NCI-H748 treated with DMSO at 0.1 percent for 48 hours (cell line): ENCODE measurements around the gene PTPRN2.
"Not testable (repeated sequence)": the region's sequence is repeated elsewhere in the genome, so short reads cannot be mapped to it uniquely, and the experiment has no call there.

Experiments used
- DNase-seq: peaks from one replicate; lab custom pipeline; 2025; lab: John Stamatoyannopoulos, UW

The PTPRN2 gene

DNA sequence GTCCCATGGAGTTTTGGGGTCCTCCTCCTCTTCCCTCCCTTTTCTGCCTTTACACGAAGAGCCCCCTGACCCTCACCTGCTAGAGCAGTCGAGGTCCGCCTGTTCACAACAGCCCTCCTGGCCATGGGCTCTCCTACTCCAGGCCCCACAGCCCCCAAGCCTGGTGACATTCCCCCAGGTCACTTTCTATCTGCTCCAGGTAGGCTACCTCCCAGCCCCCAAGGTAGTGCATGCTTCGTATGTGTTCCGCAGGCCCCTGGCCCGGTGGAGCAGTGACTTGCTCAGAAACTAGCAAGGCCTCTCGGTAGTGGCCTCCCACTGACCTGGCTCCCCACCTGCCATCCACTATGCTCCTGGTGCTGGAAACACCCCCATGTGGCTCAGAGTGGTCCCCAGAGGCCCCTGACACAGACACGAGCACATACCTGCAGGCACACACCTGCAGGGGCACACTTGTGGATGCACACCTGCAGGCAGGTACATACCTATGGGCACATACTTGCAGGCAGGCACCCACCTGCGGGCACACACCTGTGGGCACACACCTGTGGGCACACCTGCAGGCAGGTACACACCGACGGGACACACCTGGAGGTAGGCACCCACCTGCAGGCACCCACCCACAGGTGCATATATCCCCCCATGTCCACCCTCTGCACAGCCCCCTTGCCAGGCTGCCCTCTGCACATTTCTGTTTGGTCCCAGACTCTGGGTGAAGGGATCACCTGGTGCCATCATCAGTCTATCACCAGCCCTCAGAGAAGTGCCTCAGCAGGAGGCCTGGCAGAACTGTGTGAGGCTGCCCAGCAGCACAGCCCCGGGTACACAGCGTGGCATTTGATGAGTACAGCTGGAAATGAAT lies 322.5 kb downstream of the PTPRN2 start:
- no peak for DNase-seq

DNA sequence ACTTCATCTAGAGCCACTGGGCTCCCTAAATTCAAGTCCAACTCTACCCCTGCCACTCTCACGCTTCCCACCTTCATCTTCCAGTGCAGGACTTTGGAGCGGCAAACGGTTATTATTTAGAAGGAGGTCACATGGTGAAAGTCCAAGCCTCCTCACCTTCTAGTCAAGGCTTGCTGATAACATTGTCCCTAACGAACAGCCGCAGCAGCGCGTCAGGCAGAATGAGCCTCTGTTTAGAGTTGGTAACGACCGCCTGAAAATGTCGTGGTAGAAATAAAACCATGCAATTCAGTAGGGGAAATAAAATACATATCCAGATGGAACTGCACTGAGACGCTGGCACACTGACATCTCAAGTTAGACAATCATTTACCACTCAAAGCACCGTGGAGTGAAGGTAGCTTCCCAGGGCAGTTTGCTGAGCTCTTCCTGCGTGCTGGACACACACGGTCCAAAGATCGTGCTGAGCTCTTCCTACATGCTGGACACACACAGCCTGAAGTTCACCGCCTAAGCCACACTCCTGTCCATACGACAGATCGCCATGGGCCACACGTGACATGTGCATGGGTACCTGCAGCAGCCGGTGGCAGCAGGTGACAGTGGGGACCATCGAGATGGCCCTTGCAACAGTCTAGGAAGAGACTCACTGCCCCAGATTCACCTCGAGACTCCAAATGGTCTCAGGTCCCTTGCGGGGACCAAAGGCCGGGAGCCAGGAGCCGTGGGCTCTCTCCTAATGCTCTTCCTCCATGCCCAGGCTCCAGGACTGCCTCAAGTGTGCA lies 323.5 kb downstream of the PTPRN2 start:
- DNase-seq = no peak

DNA sequence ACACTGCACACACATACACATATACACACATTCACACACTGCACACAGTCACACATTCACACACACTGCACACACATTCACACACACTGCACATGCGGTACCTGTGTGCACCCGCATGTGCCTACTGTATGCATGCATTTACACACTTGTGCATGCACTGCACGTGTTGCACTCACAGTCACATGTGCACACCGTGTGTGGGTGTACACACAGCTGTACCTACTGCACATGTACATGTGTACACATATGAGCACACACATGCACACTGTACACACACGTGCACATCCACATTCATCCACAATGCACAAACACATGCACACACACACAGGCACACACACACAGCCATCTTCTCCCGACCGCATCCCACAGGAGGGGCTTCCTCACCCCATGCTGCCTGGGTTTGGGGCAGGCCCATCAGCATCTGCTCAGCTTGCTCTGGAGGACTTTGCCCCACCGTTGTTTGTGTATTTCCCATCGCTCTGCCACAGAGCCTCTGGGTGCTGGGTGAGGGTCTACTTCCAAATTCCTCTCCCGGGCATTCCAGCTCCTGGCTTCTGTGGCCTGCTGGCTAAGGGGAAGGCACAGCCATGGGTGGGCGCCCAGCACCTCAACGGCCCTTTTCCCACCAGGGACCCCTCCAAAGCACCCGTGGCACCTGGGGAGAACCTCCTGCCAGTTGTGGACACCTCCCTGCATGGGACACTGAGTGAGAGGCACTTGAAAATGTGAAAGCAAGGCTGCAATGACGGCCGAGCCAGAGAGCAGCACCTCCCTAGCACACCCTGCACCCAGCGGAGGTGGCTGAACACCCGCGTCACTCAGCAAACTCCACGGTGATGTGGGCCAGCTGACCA lies 324.3 kb downstream of the PTPRN2 start:
- DNase-seq = no peak

DNA sequence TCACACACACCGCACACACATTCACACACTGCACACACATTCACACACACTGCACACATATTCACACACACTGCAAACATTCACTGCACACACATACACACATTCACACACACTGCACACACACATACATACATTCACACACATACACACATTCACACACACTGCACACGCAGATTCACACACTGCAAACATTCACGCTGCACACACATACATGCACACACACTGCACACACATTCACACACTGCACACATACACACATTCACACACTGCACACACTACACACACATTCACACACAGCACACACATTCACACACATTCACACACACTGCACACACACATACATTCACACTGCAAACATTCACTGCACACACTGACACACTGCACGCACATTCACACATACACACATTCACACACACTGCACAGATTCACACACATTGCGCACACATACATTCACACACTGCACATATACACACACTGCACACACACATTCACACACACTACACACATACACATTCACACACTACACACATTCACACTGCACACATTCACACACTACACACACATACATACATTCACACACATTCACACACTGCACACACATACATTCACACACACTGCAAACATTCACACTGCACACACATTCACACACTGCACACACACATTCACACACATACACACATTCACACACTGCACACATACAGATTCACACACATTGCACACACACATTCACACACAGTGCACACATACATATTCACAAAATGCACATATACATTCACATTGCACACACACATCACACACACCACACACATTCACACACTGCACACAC lies 325.1 kb downstream of the PTPRN2 start:
- DNase-seq = no peak

DNA sequence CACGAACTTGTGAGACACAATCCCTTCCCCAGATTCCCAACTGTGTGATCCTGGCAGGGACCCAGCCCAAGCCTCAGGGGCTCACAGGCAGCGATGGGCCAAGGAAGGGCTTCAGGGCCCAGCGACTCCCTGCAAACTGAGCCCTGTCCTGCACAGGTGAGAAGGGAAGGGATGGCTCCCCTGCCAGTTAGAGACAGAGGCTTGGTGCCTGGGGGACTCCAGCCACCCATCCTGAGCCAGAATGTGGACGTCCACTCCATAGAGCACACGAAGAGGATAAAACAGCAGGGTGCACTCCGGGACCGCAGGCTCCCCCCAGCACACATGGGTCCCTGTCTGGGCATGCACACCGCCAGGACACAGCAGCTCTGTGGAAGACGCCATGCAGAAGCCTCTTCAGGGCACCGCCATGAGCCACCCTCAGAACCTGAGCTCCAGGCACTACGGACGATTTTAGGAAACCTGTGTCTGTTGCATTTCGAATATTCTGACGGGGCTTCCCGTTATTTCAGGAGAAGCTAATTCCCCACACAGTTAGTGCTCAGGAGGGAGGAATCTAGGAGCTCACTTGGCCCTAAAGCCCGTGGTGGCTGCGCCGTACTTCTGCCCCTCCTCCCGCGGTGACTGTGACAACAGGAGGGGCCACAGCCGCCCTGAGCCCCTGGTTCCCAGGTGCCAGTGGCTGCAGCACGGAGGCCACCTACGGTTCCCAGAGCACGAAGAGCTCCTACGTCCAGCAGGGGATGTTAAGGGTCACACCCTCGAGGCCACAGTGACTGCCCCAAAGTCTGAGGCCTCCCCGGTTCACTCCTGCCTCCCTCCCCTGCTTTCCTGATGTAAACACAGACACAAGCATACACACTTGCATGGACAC lies 326.0 kb downstream of the PTPRN2 start:
- no peak for DNase-seq

DNA sequence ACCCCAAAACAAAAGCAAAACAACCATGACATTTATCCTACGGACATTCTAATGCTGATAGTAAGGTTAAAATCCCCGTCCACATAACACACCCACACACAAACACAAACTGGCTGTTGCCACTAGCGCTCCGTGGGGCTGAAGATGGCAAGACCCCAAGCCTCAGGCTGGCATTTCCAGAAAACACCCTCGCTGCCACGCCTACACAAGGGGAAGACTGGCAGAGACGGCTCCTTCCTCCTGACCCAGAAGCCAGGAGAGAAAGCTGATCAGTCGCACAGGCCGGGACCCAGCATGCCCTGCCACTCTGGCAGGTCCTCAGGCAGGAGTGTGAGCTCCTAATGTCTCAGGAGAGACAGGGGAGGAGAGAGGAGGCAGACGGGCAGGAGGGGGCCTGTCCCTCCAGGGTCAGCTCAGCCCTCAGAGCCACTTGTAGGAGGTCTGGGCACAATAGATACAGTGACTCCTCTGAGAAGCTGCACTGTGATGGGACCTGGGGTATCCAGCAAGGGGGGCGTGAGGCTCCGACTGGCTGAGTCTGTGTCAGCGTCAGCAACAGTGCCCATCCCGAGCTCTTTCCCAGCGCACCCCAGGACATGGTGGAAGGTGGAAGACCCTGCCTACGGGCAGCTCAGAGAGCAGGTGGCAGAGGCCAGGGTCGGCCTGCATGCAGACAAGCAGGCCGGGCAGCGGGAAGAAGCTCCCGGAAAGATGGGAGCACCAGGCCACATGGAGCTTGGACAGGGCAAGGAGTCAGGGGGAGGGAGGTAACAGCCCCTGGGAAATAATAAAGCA lies 326.9 kb downstream of the PTPRN2 start:
- no peak for DNase-seq

DNA sequence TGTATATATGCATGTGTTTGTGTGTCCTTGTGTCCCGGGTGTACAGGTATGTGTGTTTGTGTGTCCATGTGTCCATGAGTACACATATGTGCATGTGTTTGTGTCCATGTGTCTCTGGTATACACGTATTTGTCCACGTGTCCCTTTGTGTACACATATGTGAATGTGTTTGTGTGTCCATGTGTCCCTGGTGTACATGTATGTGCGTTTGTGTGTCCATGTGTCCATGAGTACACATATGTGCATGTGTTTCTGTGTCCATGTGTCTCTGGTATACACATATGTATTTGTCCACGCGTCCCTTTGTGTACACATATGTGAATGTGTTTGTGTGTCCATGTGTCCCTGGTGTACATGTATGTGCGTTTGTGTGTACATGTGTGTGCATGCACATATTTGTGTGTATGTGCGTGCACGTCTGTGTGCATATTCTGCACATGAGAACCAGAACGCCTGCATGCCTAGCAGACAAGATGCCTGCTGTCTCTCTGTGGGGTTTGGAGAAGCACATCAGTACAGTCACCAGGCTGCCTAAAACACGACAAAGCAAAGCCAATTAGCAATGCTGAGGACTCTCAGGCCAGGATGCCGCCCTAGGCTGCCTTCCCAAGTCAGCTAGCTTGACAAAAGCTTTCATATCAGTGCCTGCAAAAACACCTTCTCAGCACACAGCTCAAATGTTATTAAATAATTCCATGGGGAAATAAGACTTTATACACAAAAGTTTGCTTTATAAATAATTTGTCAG lies 327.8 kb downstream of the PTPRN2 start:
- DNase-seq = no peak

DNA sequence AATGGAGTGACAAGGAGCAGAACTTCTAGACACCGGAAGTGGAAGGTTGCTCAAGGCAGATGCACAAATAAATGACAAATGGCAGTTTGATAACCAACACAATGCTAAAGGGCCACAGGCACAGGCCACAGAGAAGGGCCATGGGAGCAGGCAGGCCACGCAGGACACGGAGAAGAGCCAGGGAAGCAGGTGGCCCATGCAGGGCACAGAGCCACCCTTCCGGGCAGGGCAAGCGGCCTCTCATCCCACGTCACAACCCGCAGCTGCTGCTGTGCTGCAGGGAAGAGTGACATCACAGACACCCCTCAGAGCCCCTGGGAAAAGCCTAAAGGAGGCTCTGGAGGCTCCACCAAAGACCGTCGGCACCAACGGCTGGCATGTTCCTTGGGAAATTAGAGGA lies 328.5 kb downstream of the PTPRN2 start:
- DNase-seq = no peak

DNA sequence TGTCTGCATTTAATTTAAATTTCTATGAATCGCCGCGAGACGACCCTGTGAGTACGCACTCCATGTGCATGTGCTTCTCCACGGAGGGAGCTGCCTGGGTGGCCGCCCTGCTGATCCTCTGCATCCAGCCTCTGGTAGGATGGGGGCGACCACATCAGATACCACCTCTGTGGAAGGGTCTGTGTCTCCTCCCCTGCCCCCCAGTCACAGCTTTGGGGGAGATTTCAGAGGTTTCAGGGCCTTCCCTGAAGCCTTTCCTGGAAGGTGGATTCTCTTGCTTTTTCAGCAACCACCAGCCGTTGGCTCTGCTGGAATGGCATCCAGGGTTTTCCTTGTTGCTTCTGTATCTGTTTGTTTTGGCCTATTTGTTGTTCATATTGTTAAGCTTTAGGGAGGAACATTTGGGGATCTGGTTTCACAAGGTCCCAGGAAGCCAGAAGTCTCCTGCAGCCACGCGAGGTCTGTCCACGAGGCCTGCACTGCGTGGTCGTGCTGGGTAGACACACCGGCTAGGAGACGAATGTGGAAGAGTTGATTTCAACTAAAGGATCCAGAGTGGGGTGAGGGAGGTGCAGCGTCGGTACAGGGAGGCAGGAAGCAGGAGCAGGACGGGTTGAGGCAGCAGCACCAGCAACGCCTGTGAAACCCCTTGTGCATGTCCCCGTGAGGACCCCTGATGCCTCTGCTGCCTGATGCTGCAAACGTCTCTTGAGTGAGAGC lies 329.1 kb downstream of the PTPRN2 start:
- no peak for DNase-seq

DNA sequence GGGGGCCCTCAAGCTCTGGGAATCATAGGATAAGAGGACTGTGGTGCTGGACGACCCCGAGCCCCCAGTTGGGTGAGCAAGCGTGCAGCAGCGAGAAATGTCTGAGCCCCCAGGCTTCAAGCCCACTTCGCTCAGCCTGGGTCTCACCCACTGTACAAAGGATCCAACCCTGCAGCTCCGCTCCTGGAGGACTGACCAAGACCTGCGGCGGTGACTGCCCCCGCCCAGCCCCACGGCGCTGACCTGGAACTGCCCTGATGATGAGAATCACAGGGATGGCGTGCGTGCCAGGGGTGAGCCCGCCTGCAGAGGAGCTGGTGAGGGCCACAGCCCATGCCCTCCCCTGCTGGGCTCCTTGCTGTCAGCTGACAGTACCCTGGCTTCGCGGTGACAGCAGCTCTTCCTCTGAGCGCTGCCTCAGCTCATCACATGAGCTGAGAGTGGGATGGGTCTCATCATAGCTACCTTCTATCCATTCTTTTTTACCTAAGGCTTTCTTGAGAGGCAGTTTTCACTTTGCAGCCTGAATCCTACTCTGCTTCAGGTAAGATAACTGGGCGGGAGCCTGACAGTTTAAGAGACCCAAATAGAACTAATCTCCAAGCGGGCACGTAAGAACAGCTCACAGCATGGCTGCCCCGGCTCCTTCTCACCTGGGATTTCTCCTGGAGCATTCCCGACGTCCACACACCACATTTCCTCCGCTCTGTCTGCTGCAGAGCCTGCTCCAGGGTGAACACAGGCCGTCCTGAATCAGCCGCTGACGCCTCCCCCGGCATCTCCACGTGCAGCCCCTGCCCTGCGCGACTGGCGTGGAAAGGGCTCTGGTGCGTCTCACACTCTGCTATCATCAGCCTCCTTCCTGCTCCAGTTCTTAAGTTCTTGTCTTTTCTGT lies 329.9 kb downstream of the PTPRN2 start:
- DNase-seq = no peak

DNA sequence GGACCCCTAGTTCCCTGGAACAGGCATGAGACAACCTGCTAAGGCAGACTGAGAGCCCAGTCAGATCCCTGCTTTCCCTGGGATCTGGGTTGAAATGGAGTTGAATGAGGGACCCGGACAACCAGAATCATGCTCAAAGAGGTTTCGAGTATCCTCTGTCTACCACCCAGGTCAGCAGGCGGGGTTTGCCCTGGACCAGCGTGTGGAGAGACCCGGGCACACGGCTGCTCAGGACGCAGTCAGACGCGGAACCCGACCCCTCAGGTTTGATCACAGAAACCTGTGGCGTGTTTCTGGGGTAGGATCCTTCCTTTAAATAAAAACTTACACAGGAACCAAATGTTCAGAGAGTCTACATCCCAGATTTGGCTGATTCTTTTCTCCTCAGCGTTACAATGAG lies 330.6 kb downstream of the PTPRN2 start:
- DNase-seq = no peak

DNA sequence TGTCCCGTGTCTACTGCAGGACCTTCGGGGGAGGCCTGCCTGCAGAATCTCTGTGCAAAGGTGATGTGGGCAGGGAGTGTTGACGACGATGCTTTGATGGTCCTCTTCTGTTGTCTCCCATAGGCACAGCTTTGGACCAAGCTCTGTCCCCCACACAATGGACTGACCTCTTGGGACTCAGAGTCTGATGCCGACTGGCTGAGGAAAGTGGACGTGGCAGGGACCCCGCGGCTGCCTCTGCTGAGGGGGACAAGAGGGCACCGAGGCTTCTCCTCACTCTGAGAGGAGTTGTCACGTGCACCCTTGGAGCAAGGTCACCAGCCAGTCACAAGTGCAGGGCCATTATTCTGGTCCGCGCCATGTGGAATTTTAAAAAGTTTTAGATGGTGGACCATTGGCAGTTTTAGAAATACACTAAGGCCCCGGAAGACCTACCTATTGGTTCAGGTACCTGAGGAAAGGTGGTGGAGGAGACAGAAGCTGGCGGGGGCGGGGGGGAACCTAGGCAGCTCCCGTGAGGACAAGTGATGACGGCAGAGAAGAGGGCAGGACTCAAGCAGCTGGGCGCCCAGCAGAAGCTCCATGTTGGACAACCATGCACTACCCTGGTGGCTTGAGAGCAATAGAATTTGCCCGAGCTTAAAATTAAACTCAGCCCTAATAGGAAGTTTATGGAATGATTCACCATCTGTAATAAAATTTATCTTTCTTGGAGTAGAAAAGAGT lies 331.4 kb downstream of the PTPRN2 start:
- DNase-seq = no peak

DNA sequence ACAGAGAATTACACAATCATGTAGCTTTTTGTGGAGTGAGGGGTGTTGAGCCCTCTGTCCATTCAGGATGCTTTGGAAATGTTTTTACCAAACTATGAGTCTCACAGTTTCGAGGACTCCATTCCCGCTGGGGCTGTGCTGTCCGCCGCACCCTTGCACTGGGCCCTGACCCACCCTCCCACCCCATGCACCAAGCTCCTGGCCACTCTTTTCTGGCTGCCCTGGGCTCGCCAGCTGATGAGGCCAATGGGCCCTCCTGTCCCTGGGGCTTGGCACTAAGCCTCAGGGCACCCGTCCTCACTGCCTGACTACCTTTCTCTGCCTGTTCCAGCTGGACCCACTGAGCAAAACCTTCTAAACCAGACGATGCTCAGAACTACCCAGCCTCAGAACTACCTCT lies 332.1 kb downstream of the PTPRN2 start:
- no peak for DNase-seq

DNA sequence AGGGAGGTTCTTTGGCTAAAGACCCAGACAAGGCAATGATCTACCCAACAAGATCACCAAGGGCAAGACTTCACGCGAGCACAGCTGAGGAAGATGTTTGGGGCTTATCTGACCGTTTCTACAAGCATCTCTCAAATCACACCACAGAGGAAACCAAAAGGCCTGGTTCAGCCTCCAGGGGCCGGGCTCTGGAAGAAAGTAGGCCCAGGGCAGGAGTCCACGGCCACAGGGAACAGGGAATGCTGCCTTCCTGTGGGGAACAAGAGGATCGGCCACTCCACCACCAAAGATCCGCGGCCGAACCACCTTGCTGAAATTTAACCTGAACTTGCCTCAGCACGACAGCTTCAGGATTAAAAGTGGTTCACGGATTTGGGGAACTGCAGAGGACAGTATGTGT lies 332.5 kb downstream of the PTPRN2 start:
- no peak for DNase-seq

DNA sequence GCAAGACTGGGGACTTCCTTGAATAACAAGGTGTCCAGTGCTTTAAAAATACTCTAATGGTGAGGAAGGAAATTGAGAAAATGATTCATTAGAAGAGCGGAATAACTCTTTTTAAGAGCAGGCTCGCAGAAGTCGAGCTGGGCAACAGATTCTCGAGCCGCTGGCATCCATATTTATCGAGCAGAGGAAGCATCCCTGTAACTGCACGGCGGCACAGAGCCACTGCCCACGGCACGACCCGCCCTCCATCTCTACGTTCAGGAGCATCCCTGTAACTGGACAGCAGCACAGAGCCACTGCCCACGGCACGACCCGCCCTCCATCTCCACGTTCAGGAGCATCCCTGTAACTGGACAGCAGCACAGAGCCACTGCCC lies 334.0 kb downstream of the PTPRN2 start:
- not testable (repeated sequence) for DNase-seq

DNA sequence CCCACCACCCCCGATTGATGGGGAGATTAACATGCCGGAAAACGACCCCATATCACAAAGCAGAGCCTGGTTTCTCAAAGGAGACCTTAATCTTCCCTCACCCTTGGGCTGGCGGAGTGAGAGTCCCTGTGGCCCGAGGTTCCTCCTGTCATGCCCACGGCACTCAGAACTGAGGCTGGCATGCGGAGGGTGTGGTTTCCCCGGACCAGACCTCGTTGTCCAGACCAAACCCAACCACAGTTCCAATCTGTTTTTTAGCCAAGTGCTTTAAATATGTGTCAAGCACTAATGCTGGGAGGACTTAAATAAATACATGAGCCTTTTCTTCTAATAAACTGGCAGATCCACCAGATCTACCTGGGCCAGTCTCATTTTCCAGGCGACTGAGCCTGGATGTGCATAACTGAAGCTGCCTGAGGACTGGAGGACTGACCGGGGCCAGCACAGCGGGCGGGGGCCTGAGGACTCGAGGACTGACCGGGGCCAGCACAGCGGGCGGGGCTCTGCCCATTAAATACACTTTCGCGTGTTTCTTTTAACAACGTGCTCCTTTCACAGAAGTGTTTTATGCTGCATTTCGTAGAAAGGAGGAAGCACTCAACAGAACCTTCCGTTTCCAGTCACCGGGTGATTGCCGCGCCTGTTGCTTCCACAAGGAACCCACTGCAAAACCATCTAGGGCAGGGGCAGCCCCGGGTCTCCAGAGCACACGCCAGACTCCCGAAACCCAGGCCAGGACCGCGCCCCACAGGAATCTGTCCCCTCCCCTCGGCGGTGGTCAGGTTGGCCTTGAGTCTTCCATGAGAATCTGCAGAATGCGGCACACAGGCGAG lies 334.6 kb downstream of the PTPRN2 start:
- no peak for DNase-seq
